Panc1 (cell line): ENCODE results near the gene METTL2B.
"Not testable (repeated sequence)": the region's sequence is repeated elsewhere in the genome, so short reads cannot be mapped to it uniquely, and the experiment has no call there.

ENCODE experiments used
- TF ChIP-seq, protein P1 (sequence below): fragments of 450-650 bp; IDR thresholded peaks from 2 replicates; pipeline ENCODE4 v1.5.1; 2017; ENCODE audit warnings: mild to moderate bottlenecking
- TF ChIP-seq, protein P2 (sequence below), 2 experiments: IDR thresholded peaks; 2 replicates each; pipeline ENCODE4 v1.6.1; 2011 to 2012; ENCODE audit warnings: low read depth in 2 of 2, control low read depth in 1 of 2, low read length in 1 of 2, mild to moderate bottlenecking in 1 of 2, moderate library complexity in 1 of 2; ENCODE audit not compliant: insufficient read depth in 1 of 2

DNA sequence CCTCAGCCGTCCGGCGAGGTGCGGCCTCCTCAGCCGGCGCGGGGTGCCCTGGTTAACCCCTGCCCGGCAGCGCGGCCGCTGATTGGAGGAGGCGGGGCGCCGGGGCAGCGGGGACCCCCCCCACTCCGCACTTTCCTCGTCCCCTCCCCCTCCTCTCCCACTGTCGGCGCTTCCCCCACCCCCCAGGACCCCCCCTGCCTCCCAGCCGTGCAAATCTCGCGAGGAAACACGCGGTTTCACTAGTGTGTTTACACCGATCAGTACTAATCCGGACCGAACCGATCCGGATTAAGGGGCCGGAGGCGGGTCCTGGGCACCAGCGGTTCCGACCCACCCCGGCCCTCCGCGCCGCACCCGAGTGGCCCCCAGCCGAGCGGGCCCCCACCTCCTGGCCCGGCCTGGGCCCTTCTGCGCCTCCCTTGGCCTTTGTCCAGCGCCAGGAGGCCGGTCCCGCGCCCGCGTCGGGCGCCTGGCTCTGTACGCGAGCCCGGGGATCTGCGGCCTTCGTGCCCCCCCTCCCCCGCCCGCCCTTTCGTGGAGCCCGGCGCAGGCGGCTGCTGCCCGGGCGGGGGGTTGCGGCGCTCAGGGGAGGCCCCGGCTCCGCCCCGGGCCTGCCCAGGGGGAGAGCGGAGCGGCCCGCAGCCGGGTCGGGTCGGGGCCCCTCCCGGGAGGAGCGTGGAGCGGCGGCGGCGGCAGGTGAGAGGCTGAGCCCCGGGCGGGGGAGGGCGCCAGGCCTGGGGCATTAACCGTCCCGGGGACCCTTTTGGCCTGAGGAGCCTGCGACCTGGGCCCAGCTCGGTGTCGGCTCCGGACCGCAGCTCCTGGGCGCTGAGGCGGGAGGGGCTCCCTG is 54.8 kb downstream of the METTL2B start:
- TF ChIP-seq, protein P1, sequence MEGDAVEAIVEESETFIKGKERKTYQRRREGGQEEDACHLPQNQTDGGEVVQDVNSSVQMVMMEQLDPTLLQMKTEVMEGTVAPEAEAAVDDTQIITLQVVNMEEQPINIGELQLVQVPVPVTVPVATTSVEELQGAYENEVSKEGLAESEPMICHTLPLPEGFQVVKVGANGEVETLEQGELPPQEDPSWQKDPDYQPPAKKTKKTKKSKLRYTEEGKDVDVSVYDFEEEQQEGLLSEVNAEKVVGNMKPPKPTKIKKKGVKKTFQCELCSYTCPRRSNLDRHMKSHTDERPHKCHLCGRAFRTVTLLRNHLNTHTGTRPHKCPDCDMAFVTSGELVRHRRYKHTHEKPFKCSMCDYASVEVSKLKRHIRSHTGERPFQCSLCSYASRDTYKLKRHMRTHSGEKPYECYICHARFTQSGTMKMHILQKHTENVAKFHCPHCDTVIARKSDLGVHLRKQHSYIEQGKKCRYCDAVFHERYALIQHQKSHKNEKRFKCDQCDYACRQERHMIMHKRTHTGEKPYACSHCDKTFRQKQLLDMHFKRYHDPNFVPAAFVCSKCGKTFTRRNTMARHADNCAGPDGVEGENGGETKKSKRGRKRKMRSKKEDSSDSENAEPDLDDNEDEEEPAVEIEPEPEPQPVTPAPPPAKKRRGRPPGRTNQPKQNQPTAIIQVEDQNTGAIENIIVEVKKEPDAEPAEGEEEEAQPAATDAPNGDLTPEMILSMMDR = not testable (repeated sequence)
- TF ChIP-seq, protein P2, sequence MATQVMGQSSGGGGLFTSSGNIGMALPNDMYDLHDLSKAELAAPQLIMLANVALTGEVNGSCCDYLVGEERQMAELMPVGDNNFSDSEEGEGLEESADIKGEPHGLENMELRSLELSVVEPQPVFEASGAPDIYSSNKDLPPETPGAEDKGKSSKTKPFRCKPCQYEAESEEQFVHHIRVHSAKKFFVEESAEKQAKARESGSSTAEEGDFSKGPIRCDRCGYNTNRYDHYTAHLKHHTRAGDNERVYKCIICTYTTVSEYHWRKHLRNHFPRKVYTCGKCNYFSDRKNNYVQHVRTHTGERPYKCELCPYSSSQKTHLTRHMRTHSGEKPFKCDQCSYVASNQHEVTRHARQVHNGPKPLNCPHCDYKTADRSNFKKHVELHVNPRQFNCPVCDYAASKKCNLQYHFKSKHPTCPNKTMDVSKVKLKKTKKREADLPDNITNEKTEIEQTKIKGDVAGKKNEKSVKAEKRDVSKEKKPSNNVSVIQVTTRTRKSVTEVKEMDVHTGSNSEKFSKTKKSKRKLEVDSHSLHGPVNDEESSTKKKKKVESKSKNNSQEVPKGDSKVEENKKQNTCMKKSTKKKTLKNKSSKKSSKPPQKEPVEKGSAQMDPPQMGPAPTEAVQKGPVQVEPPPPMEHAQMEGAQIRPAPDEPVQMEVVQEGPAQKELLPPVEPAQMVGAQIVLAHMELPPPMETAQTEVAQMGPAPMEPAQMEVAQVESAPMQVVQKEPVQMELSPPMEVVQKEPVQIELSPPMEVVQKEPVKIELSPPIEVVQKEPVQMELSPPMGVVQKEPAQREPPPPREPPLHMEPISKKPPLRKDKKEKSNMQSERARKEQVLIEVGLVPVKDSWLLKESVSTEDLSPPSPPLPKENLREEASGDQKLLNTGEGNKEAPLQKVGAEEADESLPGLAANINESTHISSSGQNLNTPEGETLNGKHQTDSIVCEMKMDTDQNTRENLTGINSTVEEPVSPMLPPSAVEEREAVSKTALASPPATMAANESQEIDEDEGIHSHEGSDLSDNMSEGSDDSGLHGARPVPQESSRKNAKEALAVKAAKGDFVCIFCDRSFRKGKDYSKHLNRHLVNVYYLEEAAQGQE (IDR thresholded peaks at IDR 0.05; ENCODE audit: insufficient read depth in 1 of 2, low read depth in 2 of 2, low read length in 1 of 2) = not testable (repeated sequence)
